H1 (cell line): ENCODE data around the gene CDCA3. TPM values are rescaled to one million over a fixed set of nuclear protein-coding genes. Genes with fewer than 3 reads are reported as not detected.
A peak's percentile ranks its signal among the peaks of the same experiment; 100 is the strongest.

ENCODE experiments used
- CTCF ChIA-PET: fragments of 300-600 bp; sonication (Branson Sonifier 250); formaldehyde crosslinking; loops from one replicate; lab custom pipeline; 2021; ENCODE audit not compliant: partially characterized antibody; lab: Charles Lee
- POLR2A ChIA-PET: fragments of 300-600 bp; sonication (Branson Sonifier 250); formaldehyde crosslinking; loops from one replicate; lab custom pipeline; 2021; ENCODE audit warnings: inconsistent platforms; ENCODE audit not compliant: partially characterized antibody; lab: Charles Lee
- DNase-seq, 2 experiments: peaks; one replicate each; pipeline versions ENCODE4 v3.0.0 to v3.0.0-alpha.2; 2010 to 2022; ENCODE audit warnings: low spot score in 2 of 2, low read depth in 1 of 2, mixed read lengths in 1 of 2
- FAIRE-seq: peaks from 2 replicates; lab custom pipeline; 2011; peaks lifted over from hg19 to GRCh38; lab: Jason Lieb, UNC
- H2AFZ ChIP-seq: 2 replicates; pipeline ENCODE4 v1.8.1; 2012; ENCODE audit warnings: low read length, inconsistent platforms
- H2AK5ac ChIP-seq: 2 replicates; pipeline ENCODE4 v1.6.1; 2013; ENCODE audit warnings: low read depth, low read length
- H2BK120ac ChIP-seq: replicated peaks from 2 replicates; pipeline ENCODE3; 2013; ENCODE audit warnings: low read depth, low read length, inconsistent platforms
- H2BK12ac ChIP-seq: 2 replicates; pipeline ENCODE4 v1.6.1; 2013; ENCODE audit warnings: low read depth, low read length
- H2BK15ac ChIP-seq: 2 replicates; pipeline ENCODE4 v1.6.1; 2013; ENCODE audit warnings: low read length
- H2BK20ac ChIP-seq: 2 replicates; pipeline ENCODE4 v1.6.1; 2013; ENCODE audit warnings: low read length
- H2BK5ac ChIP-seq: 2 replicates; pipeline ENCODE4 v1.6.1; 2013; ENCODE audit warnings: low read depth, low read length
- H3K14ac ChIP-seq: 2 replicates; pipeline ENCODE4 v1.6.1; 2013; ENCODE audit warnings: inconsistent platforms; ENCODE audit not compliant: insufficient read length
- H3K18ac ChIP-seq: 2 replicates; pipeline ENCODE4 v1.6.1; 2013; ENCODE audit warnings: low read length; ENCODE audit errors: extremely low read depth
- H3K23ac ChIP-seq: 2 replicates; pipeline ENCODE4 v1.6.1; 2013; ENCODE audit warnings: inconsistent platforms; ENCODE audit not compliant: insufficient read length
- H3K23me2 ChIP-seq: 2 replicates; pipeline ENCODE4 v1.6.1; 2013; ENCODE audit warnings: low read depth, low read length
- H3K27ac ChIP-seq: 2 replicates; pipeline ENCODE4 v1.6.1; 2011; ENCODE audit warnings: low read depth, low read length, inconsistent platforms
- H3K27me3 ChIP-seq, 4 experiments: replicated peaks in 1 of 4; 1 replicate in 1 of 4; 2 replicates in 3 of 4; pipeline versions ENCODE4 v1.6.1 to v1.8.1; 2011 to 2013; ENCODE audit warnings: low read length in 3 of 4, mild to moderate bottlenecking in 3 of 4, inconsistent platforms in 2 of 4, mixed read lengths in 2 of 4, moderate library complexity in 1 of 4; ENCODE audit not compliant: control insufficient read depth in 3 of 4, insufficient read depth in 3 of 4; ENCODE audit errors: extremely low read depth in 1 of 4
- H3K36me3 ChIP-seq, 4 experiments: 2 replicates each; pipeline versions ENCODE4 v1.6.1 to v1.8.1; 2011 to 2013; ENCODE audit warnings: mild to moderate bottlenecking in 4 of 4, low read length in 3 of 4, moderate library complexity in 2 of 4, control low read depth in 1 of 4, inconsistent platforms in 1 of 4; ENCODE audit not compliant: insufficient read depth in 4 of 4, control insufficient read depth in 2 of 4
- H3K4ac ChIP-seq: replicated peaks from 2 replicates; pipeline ENCODE3; 2013; ENCODE audit warnings: low read length, low read depth, mixed read lengths, inconsistent platforms; ENCODE audit not compliant: insufficient read length
- H3K4me1 ChIP-seq, 4 experiments: replicated peaks in 1 of 4; 1 replicate in 1 of 4; 2 replicates in 3 of 4; pipeline versions ENCODE4 v1.6.1 to v1.8.1; 2011 to 2013; ENCODE audit warnings: low read length in 3 of 4, inconsistent platforms in 2 of 4, mixed read lengths in 1 of 4; ENCODE audit not compliant: insufficient read depth in 4 of 4, control insufficient read depth in 3 of 4
- H3K4me2 ChIP-seq, 2 experiments: 2 replicates each; pipeline versions ENCODE4 v1.6.1 to v1.8.1; 2011 to 2013; ENCODE audit warnings: low read depth in 2 of 2, low read length in 2 of 2, control low read depth in 1 of 2, inconsistent platforms in 1 of 2, mild to moderate bottlenecking in 1 of 2; ENCODE audit not compliant: insufficient read depth in 1 of 2
- H3K4me3 ChIP-seq, 4 experiments: fragments of 200-600, 300-600 bp in 1 of 4; sonication (generic), shearing (Covaris generic), sonication (Bioruptor Twin) in 1 of 4; 2 replicates each; pipeline versions ENCODE4 v1.5.1 to v1.8.1; 2011 to 2016; ENCODE audit warnings: low read length in 4 of 4, low read depth in 3 of 4, control low read depth in 2 of 4, inconsistent platforms in 2 of 4, mild to moderate bottlenecking in 2 of 4, mixed read lengths in 1 of 4, moderate library complexity in 1 of 4; ENCODE audit not compliant: insufficient read depth in 2 of 4; ENCODE audit errors: extremely low read depth in 1 of 4
- H3K56ac ChIP-seq: replicated peaks from 2 replicates; pipeline ENCODE3; 2013; ENCODE audit warnings: low read depth, mild to moderate bottlenecking, mixed read lengths, low read length, inconsistent platforms; ENCODE audit not compliant: insufficient read length
- H3K79me1 ChIP-seq: 2 replicates; pipeline ENCODE4 v1.6.1; 2013; ENCODE audit warnings: low read depth, low read length, control low read depth
- H3K79me2 ChIP-seq, 2 experiments: 2 replicates each; pipeline versions ENCODE4 v1.6.1 to v1.8.1; 2012 to 2013; ENCODE audit warnings: low read length in 2 of 2, mild to moderate bottlenecking in 2 of 2, inconsistent platforms in 1 of 2; ENCODE audit not compliant: insufficient read depth in 2 of 2, control insufficient read depth in 1 of 2
- H3K9ac ChIP-seq, 4 experiments: replicated peaks in 1 of 4; 1 replicate in 1 of 4; 2 replicates in 3 of 4; pipeline versions ENCODE4 v1.6.1 to v1.8.1; 2011 to 2013; ENCODE audit warnings: low read depth in 3 of 4, low read length in 3 of 4, control low read depth in 2 of 4, mild to moderate bottlenecking in 2 of 4, moderate library complexity in 2 of 4, inconsistent platforms in 1 of 4; ENCODE audit errors: extremely low read depth in 1 of 4
- H3K9me3 ChIP-seq, 2 experiments: 2 replicates each; pipeline versions ENCODE4 v1.6.1 to v1.8.1; 2012 to 2013; ENCODE audit warnings: mild to moderate bottlenecking in 2 of 2, moderate library complexity in 2 of 2, control low read depth in 1 of 2, inconsistent platforms in 1 of 2, low read depth in 1 of 2, low read length in 1 of 2, mixed read lengths in 1 of 2; ENCODE audit not compliant: insufficient read depth in 2 of 2
- H4K20me1 ChIP-seq, 2 experiments: replicated peaks in 1 of 2; 2 replicates each; pipeline versions ENCODE3 to v1.8.1; 2011 to 2013; ENCODE audit warnings: inconsistent platforms in 2 of 2, low read length in 2 of 2, mild to moderate bottlenecking in 1 of 2; ENCODE audit not compliant: insufficient read depth in 2 of 2, control insufficient read depth in 1 of 2
- H4K5ac ChIP-seq: 2 replicates; pipeline ENCODE4 v1.6.1; 2013; ENCODE audit warnings: low read length, low read depth, mixed read lengths, inconsistent platforms; ENCODE audit not compliant: insufficient read length
- H4K8ac ChIP-seq: 2 replicates; pipeline ENCODE4 v1.8.0; 2013; ENCODE audit warnings: mild to moderate bottlenecking, moderate library complexity, low read length, inconsistent platforms; ENCODE audit not compliant: insufficient read depth; ENCODE audit errors: extremely low read depth
- H4K91ac ChIP-seq: replicated peaks from 2 replicates; pipeline ENCODE3; 2013; ENCODE audit warnings: low read length, mixed read lengths, inconsistent platforms; ENCODE audit not compliant: insufficient read length
- ASH2L ChIP-seq: fragments of 200-600, 300-600 bp; sonication (generic); IDR thresholded peaks from one replicate; pipeline ENCODE4 v1.7.1; 2017; ENCODE audit warnings: low read length
- HDAC2 ChIP-seq, 2 experiments: fragments of 300-600 bp in 1 of 2; sonication (generic) in 1 of 2; IDR thresholded peaks; 2 replicates each; pipeline ENCODE4 v1.6.1; 2011 to 2012; ENCODE audit warnings: low read depth in 2 of 2, low read length in 2 of 2, mild to moderate bottlenecking in 2 of 2, moderate library complexity in 2 of 2, borderline replicate concordance in 1 of 2, inconsistent platforms in 1 of 2
- KDM4A ChIP-seq: IDR thresholded peaks from one replicate; pipeline ENCODE4 v1.7.1; 2012; ENCODE audit warnings: low read depth, mild to moderate bottlenecking, moderate library complexity, low read length, inconsistent platforms; ENCODE audit not compliant: severe bottlenecking
- NRF1 ChIP-seq: IDR thresholded peaks from 2 replicates; pipeline ENCODE4 v1.6.1; 2011; ENCODE audit warnings: mild to moderate bottlenecking, low read depth, low read length, improper control_type of control experiment
- PHF8 ChIP-seq: fragments of 200-600 bp; sonication (generic); conservative IDR thresholded peaks from 2 replicates; pipeline ENCODE4 v1.7.1; 2012; ENCODE audit warnings: low read depth, mild to moderate bottlenecking, inconsistent platforms, low read length, moderate library complexity
- SP1 ChIP-seq: IDR thresholded peaks from 2 replicates; pipeline ENCODE4 v1.6.1; 2011; ENCODE audit warnings: low read depth, low read length
- SP2 ChIP-seq: IDR thresholded peaks from 2 replicates; pipeline ENCODE4 v1.6.1; 2012; ENCODE audit warnings: mild to moderate bottlenecking, low read length, inconsistent platforms
- WGBS, 2 experiments: shearing (Covaris generic) in 1 of 2; methylation state at CpG; one replicate each; pipeline versions ENCODE4 v1.1.6 to v1.1.7; 2013 to 2015; ENCODE audit warnings: low lambda C conversion rate in 2 of 2, mixed read lengths in 2 of 2, inconsistent platforms in 1 of 2, low coverage in 1 of 2, missing lambda C conversion rate in 1 of 2; ENCODE audit not compliant: insufficient replicate concordance in 2 of 2, insufficient coverage in 1 of 2, insufficient read length in 1 of 2; ENCODE audit errors: extremely low coverage in 1 of 2, missing lambda C conversion rate in 1 of 2; 5-methylcytosine and 5-hydroxymethylcytosine counted together
- polyA plus RNA-seq, 7 experiments: library from polyadenylated mRNA; depleted of rRNA in 3 of 7; stranded (reverse) in 5 of 7; unstranded in 2 of 7; fragments of >200 nt in 5 of 7; fragments of 200-250 nt in 2 of 7; gene quantifications; 1 replicate in 5 of 7; 2 replicates in 1 of 7; 4 replicates in 1 of 7; pipeline versions ENCODE4 v1.2.1 to v1.2.3, GENCODE V29; 2011 to 2013; ENCODE audit warnings: missing spikeins in 2 of 7, mixed read lengths in 2 of 7
- total RNA-seq: library from RNA; stranded (reverse); fragmentation: NEBNext Ultra II Directional; extraction: Animal tissue kit (Norgen Biotek cat#: 25700); gene quantifications from 2 replicates; pipeline ENCODE4 v1.2.1, GENCODE V29; 2021
- TF ChIP-seq, protein P1 (sequence below): IDR thresholded peaks from 2 replicates; pipeline ENCODE4 v1.6.1; 2011; ENCODE audit warnings: low read length, improper control_type of control experiment
- TF ChIP-seq, protein P2 (sequence below): IDR thresholded peaks from 2 replicates; pipeline ENCODE4 v1.6.1; 2012; ENCODE audit warnings: inconsistent platforms

CDCA3 gene
- total and polyA plus RNA-seq, 2 of the 8 experiments (the other 6 are each of a cell fraction or from before 2014, with no cell fraction given), result 47.7 to 71.2 TPM

DNA sequence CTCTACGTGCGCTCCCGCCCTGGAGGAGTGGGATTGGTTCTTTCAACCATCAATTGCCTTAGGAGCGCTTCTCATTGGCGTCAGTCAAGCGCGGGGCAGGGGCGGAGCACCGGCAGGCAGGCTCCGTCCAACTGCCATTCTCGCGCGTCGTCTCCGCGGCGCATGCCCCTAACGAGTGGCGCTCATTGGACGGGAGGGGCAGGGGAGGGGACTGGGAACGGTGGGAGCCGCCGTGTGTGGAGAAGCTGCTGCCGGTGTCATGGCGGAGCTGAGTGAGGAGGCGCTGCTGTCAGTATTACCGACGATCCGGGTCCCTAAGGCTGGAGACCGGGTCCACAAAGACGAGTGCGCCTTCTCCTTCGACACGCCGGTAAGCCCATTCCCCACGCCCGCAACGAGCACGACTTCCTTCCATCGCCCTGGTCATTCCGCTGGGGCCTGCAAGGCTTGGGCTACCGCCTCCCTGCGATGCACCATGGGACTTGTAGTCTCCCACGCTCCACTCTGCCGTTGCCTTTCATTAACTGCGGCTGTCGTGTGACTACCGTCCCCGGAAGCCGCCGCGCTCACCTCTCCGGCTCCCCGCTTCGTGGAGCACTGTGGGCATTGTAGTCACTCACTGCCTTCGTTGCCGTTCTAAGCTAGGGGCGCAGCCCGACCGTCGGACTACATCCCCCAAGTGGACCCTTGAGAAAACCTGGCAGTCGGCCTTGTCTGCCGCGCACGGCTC lies 1.0 kb upstream of the CDCA3 start, which contains the start of gene USP5:
TSS of gene USP5 (plus strand) at position 230 of the 730 bp plus-strand sequence. CDS start at position 260, 30 bp downstream.
- peaks cover 0 to 29% of the 10 kb centered on the region in 2 experiments; a peak in 2 of 4 replicates for H3K79me2 ChIP-seq
- peak within 1 kb of the TSS; percentile 59 for H3K4ac ChIP-seq
- H3K27ac ChIP-seq, result peak within 1 kb of the TSS; percentile 77; the same call in 1 of the 2 replicates
- TF ChIP-seq, protein P1, sequence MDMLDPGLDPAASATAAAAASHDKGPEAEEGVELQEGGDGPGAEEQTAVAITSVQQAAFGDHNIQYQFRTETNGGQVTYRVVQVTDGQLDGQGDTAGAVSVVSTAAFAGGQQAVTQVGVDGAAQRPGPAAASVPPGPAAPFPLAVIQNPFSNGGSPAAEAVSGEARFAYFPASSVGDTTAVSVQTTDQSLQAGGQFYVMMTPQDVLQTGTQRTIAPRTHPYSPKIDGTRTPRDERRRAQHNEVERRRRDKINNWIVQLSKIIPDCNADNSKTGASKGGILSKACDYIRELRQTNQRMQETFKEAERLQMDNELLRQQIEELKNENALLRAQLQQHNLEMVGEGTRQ, result peak; percentile 54; the same call in 1 of the 2 replicates
- TF ChIP-seq HDAC2 (IDR thresholded peaks at IDR 0.05; ENCODE audit: borderline replicate concordance in 1 of 2, low read depth in 2 of 2, low read length in 2 of 2), result peak in 1 of 2 experiments; percentile 7; a peak in 1 of 4 replicates
- TF ChIP-seq, protein P2, sequence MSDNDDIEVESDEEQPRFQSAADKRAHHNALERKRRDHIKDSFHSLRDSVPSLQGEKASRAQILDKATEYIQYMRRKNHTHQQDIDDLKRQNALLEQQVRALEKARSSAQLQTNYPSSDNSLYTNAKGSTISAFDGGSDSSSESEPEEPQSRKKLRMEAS, result peak; percentile 82
- TF ChIP-seq PHF8, result peak; percentile 93
- TF ChIP-seq KDM4A, result peak; percentile 40
- TF ChIP-seq SP1, result peak; percentile 95
- TF ChIP-seq ASH2L, result peak; percentile 81
- TF ChIP-seq NRF1, result peak; percentile 48
- TF ChIP-seq SP2, result peak; percentile 64

More for the DNA sequence above, 1.0 kb upstream of the CDCA3 start, which contains the start of gene USP5:
- Histone ChIP-seq H3K9ac (peak within 1 kb of the TSS; percentile 75 to 84 (median 78)), H3K4me1 (peaks cover 0 to 14% (median 3%) of the 10 kb centered on the region in 4 experiments; a peak in 5 of 7 replicates), H2BK20ac (no peak within 1 kb of the TSS), H3K4me3 (peak within 1 kb of the TSS; percentile 79 to 94 (median 88)), H4K91ac (peak within 1 kb of the TSS; percentile 81), H2AK5ac (0 out of 2 replicates have a peak within 1 kb of the TSS, but pooled peaks have one; percentile 20), H4K20me1 (peaks cover 0 to 3% of the 10 kb centered on the region in 2 experiments), H2AFZ (peak within 1 kb of the TSS; percentile 91), H3K18ac (peak within 1 kb of the TSS; percentile 98), H2BK5ac (peak within 1 kb of the TSS; percentile 89), H3K14ac (no peak within 1 kb of the TSS), H3K4me2 (peak within 1 kb of the TSS; percentile 90 to 96), H3K9me3 (no peaks in the 10 kb centered on the region), H3K23me2 (peaks cover 11% of the 10 kb centered on the region), H3K79me1 (no peaks in the 10 kb centered on the region; the same call in 1 of the 2 replicates), H3K36me3 (peaks cover 7 to 31% (median 24%) of the 10 kb centered on the region in 4 experiments; a peak in 7 of 8 replicates), H3K56ac (peak within 1 kb of the TSS; percentile 85), H3K27me3 (no peaks in the 10 kb centered on the region), H3K23ac (no peak within 1 kb of the TSS), H2BK15ac (no peak within 1 kb of the TSS), H4K8ac (peak within 1 kb of the TSS; percentile 93), H2BK12ac (peak within 1 kb of the TSS; percentile 29; the same call in 1 of the 2 replicates), H2BK120ac (no peak within 1 kb of the TSS), H4K5ac (peak within 1 kb of the TSS; percentile 92)
- ChIA-PET CTCF (interaction anchor here (0.7 to 19.8 kb wide), 13 partner anchors 13 to 298 kb away, joined by 3 to 292 read pairs (median 4); partner anchors contain the start of genes GNB3, MLF2, P3H3 and SPSB2), POLR2A (interaction anchor here (0.8 to 25.7 kb wide), 33 partner anchors 15 to 320 kb away, joined by 3 to 588 read pairs (median 4); partner anchors contain the start of genes C12orf57, COPS7A, EMG1 and GAPDH)
- DNase-seq (peak; percentile 94 to 99), FAIRE-seq (peak; percentile 63)
- 0% methylated on average over 59 of the region's 65 CpGs; no CpG with 5 or more reads in 1 of the 2 experiments for WGBS, 2 experiments
